Smooth muscle cell (in vitro differentiated cells): Measurements from ENCODE around the gene LUZP1. TPM values are rescaled to one million over a fixed set of nuclear protein-coding genes. Genes with fewer than 3 reads are reported as not detected.
"Not testable (repeated sequence)": the region's sequence is repeated elsewhere in the genome, so short reads cannot be mapped to it uniquely, and the experiment has no call there.

Source experiments
- DNase-seq: peaks from one replicate; lab custom pipeline; 2025; ENCODE audit not compliant: unreplicated experiment; lab: John Stamatoyannopoulos, UW
- H2AFZ ChIP-seq: fragments of 200-600 bp; sonication (generic); 2 replicates; pipeline ENCODE4 v1.6.0; 2016; ENCODE audit warnings: antibody characterized with exemption, low read depth, mild to moderate bottlenecking
- H3F3A ChIP-seq: fragments of 200-600 bp; sonication (generic); 2 replicates; pipeline ENCODE4 v1.6.0; 2017; ENCODE audit warnings: antibody characterized with exemption, low read depth
- H3K27ac ChIP-seq: fragments of 200-600 bp; sonication (generic); 2 replicates; pipeline ENCODE4 v1.5.1; 2016; ENCODE audit warnings: low read depth, mild to moderate bottlenecking
- H3K27me3 ChIP-seq: fragments of 200-600 bp; sonication (generic); 2 replicates; pipeline ENCODE4 v1.6.1; 2016; ENCODE audit warnings: low read depth, mild to moderate bottlenecking
- H3K36me3 ChIP-seq: fragments of 200-600 bp; sonication (generic); 2 replicates; pipeline ENCODE4 v1.5.1; 2016; ENCODE audit warnings: low read depth
- H3K4me1 ChIP-seq: fragments of 200-600 bp; sonication (generic); 2 replicates; pipeline ENCODE4 v1.5.1; 2016; ENCODE audit warnings: low read depth
- H3K4me2 ChIP-seq: fragments of 200-600 bp; sonication (generic); 2 replicates; pipeline ENCODE4 v1.6.0; 2016; ENCODE audit warnings: mild to moderate bottlenecking
- H3K4me3 ChIP-seq: fragments of 200-600 bp; sonication (generic); 2 replicates; pipeline ENCODE4 v1.5.1; 2016; ENCODE audit warnings: mild to moderate bottlenecking
- H3K79me2 ChIP-seq: fragments of 200-600 bp; sonication (generic); 2 replicates; pipeline ENCODE4 v1.6.0; 2016; ENCODE audit warnings: low read depth, mild to moderate bottlenecking
- H3K9ac ChIP-seq: fragments of 200-600 bp; sonication (generic); 2 replicates; pipeline ENCODE4 v1.6.0; 2016; ENCODE audit warnings: low read depth
- H3K9me3 ChIP-seq: fragments of 200-600 bp; sonication (generic); replicated peaks from 2 replicates; pipeline ENCODE4 v1.5.1; 2016; ENCODE audit warnings: low read depth
- H4K20me1 ChIP-seq: fragments of 200-600 bp; sonication (generic); 2 replicates; pipeline ENCODE4 v1.6.0; 2016; ENCODE audit warnings: low read depth
- CTCF ChIP-seq: fragments of 200-600 bp; sonication (generic); IDR thresholded peaks from 2 replicates; pipeline ENCODE4 v1.5.1; 2017; ENCODE audit warnings: borderline replicate concordance, mild to moderate bottlenecking, antibody characterized with exemption; ENCODE audit not compliant: insufficient read depth, poor library complexity, severe bottlenecking
- WGBS: methylation state at CpG from one replicate; pipeline ENCODE4 v1.1.7; 2016; ENCODE audit warnings: low lambda C conversion rate; 5-methylcytosine and 5-hydroxymethylcytosine counted together
- polyA plus RNA-seq: library from polyadenylated mRNA; unstranded; fragments of >200 nt; fragmentation: Nextera tagmentation; extraction: Ambion mirVana; gene quantifications from 2 replicates; pipeline ENCODE4 v1.2.1, GENCODE V29; 2016
- total RNA-seq: library from RNA; depleted of rRNA; stranded (reverse); fragments of >200 nt; gene quantifications from 2 replicates; pipeline ENCODE4 v1.2.3, GENCODE V29; 2014

Gene LUZP1
- total and polyA plus RNA-seq, 2 experiments from 2014 or later: 29.2 to 39.2 TPM

GRCh38 chr1:23194119-23194984 is 25.7 kb upstream of the LUZP1 start:
- DNase-seq: no peak
- Histone ChIP-seq H3K27ac (peak overlapping the region; percentile 97), H3K79me2 (no peaks in the 10 kb centered on the region), H3K4me1 (peaks cover 18% of the 10 kb centered on the region), H3K4me3 (no peak overlapping the region), H3K4me2 (peak overlapping the region; percentile 76), H3F3A (peaks cover 14% of the 10 kb centered on the region), H3K9me3 (no peaks in the 10 kb centered on the region), H3K27me3 (no peaks in the 10 kb centered on the region), H3K9ac (peak overlapping the region; percentile 89), H2AFZ (no peak overlapping the region), H4K20me1 (no peaks in the 10 kb centered on the region), H3K36me3 (no peaks in the 10 kb centered on the region)
- no peak for TF ChIP-seq CTCF
- WGBS: 20% methylated on average over 11 of the region's 11 CpGs

- no peak overlapping the region for H3K4me3 ChIP-seq
- H3K27me3 ChIP-seq: no peaks in the 10 kb centered on the region
- no peaks in the 10 kb centered on the region for H4K20me1 ChIP-seq
- 91% methylated on average over 26 of the region's 27 CpGs for WGBS
- peak overlapping the region; percentile 89 for H3K9ac ChIP-seq
- no peaks in the 10 kb centered on the region for H3K9me3 ChIP-seq
- no peak overlapping the region for H2AFZ ChIP-seq
- no peak for DNase-seq
- H3K36me3 ChIP-seq: no peaks in the 10 kb centered on the region
- no peaks in the 10 kb centered on the region for H3K79me2 ChIP-seq
- peaks cover 14% of the 10 kb centered on the region for H3F3A ChIP-seq
- H3K4me1 ChIP-seq: peaks cover 18% of the 10 kb centered on the region
- peak overlapping the region; percentile 76 for H3K4me2 ChIP-seq
- peak overlapping the region; percentile 97 for H3K27ac ChIP-seq
- TF ChIP-seq CTCF: no peak
Observed at GRCh38 chr1:23193391-23194118, 24.9 kb upstream of the LUZP1 start.

DNA sequence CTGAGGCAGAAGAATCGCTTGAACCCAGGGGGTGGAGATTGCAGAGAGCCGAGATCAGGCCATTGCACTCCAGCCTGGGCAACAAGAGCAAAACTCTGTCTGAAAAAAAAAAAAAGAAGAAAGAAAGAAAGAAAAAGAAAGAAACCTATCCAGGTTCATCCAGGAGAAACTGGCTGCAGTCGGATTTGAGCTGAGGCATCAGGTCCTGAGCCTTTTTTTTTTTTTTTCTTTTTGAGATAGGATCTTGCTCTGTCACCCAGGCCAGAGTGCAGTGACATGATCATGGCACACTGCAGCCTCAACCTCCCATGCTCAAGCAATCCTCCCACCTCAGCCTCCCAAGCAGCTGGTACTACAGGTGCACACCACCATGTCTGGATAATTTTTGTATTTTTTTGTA is 22.5 kb upstream of the LUZP1 start:
- no peaks in the 10 kb centered on the region for H3K36me3 ChIP-seq
- no peak for DNase-seq
- H3K4me3 ChIP-seq: no peak overlapping the region
- no peak overlapping the region for H3K4me2 ChIP-seq
- no peaks in the 10 kb centered on the region for H4K20me1 ChIP-seq
- H3K27me3 ChIP-seq: no peaks in the 10 kb centered on the region
- H3K27ac ChIP-seq: no peak overlapping the region
- H3K9me3 ChIP-seq: no peaks in the 10 kb centered on the region
- 96% methylated on average over 3 of the region's 3 CpGs for WGBS
- peaks cover 18% of the 10 kb centered on the region for H3K4me1 ChIP-seq
- no peak overlapping the region for H2AFZ ChIP-seq
- no peak for TF ChIP-seq CTCF
- H3F3A ChIP-seq: peaks cover 14% of the 10 kb centered on the region
- no peaks in the 10 kb centered on the region for H3K79me2 ChIP-seq
- no peak overlapping the region for H3K9ac ChIP-seq

GRCh38 chr1:23188936-23189452 is 20.3 kb upstream of the LUZP1 start:
- Histone ChIP-seq H3K9ac (peak overlapping the region; percentile 47), H3K27ac (peak overlapping the region; percentile 88)
- not testable (repeated sequence) for H3K27me3 ChIP-seq, H3K36me3 ChIP-seq, DNase-seq, H3K79me2 ChIP-seq, H3K9me3 ChIP-seq, H2AFZ ChIP-seq, H3K4me2 ChIP-seq, H3K4me3 ChIP-seq, H4K20me1 ChIP-seq, H3K4me1 ChIP-seq, H3F3A ChIP-seq
- 67% methylated on average over 13 of the region's 13 CpGs for WGBS
